Measurements from ENCODE around the gene SPNS3.

SPNS3 gene

DNA sequence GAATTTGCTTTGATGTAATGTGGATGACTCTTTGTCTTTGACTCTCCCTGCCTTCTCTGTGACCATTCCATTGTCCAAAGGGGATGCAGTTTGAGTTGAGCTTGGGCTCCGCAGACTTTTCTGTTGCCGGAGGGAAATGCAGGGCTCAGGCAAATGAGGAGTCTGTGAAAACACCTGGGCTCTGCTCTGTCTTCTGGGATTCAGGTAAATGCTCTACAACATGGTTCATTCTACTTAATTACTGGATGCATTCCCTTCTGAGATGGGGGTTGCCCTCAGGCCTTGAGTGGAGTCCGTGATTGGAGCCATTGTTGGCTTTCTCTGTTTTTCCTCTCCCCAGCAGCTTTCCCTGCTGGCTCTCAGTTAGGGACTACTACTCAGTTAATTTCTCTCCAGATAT is 38.5 kb downstream of the SPNS3 start:
- H3K9ac ChIP-seq (ENCODE audit: low read length) = no peak overlapping the region
- no peak overlapping the region for H3K27ac ChIP-seq (ENCODE audit: low read length)
- H3K27me3 ChIP-seq (replicated peaks; ENCODE audit: insufficient read depth, low read length) = no peaks in the 10 kb centered on the region; the same call in 1 of the 2 replicates
- H3K4me2 ChIP-seq (ENCODE audit: low read depth, low read length) = no peak overlapping the region
- H3K79me2 ChIP-seq (ENCODE audit: low read length) = no peaks in the 10 kb centered on the region
- H3K4me3 ChIP-seq (ENCODE audit: low read length) = no peak overlapping the region
- H3K9me3 ChIP-seq (replicated peaks; ENCODE audit: insufficient read depth, low read length) = no peaks in the 10 kb centered on the region
- no peaks in the 10 kb centered on the region for H3K9me2 ChIP-seq (replicated peaks; ENCODE audit: insufficient read depth, low read length)
- no peaks in the 10 kb centered on the region for H3F3A ChIP-seq (ENCODE audit: insufficient read depth, low read length)
- no peaks in the 10 kb centered on the region for H3K36me3 ChIP-seq (replicated peaks; ENCODE audit: insufficient read depth, low read length)
- 0 out of 2 replicates have a peak, but pooled peaks cover 3% of the 10 kb centered on the region for H3K4me1 ChIP-seq (ENCODE audit: low read length)
- H4K20me1 ChIP-seq (ENCODE audit: insufficient read depth, low read length) = no peaks in the 10 kb centered on the region
- H2AFZ ChIP-seq (ENCODE audit: low read length) = no peak overlapping the region
- no peak for DNase-seq
- TF ChIP-seq, protein P1, sequence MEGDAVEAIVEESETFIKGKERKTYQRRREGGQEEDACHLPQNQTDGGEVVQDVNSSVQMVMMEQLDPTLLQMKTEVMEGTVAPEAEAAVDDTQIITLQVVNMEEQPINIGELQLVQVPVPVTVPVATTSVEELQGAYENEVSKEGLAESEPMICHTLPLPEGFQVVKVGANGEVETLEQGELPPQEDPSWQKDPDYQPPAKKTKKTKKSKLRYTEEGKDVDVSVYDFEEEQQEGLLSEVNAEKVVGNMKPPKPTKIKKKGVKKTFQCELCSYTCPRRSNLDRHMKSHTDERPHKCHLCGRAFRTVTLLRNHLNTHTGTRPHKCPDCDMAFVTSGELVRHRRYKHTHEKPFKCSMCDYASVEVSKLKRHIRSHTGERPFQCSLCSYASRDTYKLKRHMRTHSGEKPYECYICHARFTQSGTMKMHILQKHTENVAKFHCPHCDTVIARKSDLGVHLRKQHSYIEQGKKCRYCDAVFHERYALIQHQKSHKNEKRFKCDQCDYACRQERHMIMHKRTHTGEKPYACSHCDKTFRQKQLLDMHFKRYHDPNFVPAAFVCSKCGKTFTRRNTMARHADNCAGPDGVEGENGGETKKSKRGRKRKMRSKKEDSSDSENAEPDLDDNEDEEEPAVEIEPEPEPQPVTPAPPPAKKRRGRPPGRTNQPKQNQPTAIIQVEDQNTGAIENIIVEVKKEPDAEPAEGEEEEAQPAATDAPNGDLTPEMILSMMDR (IDR thresholded peaks at IDR 0.05; ENCODE audit: low read length) = no peak
- TF ChIP-seq EZH2phosphoT487 (IDR thresholded peaks at IDR 0.05; ENCODE audit: low read length) (no peak), EZH2 (optimal IDR thresholded peaks at IDR 0.05; ENCODE audit: low read depth, low read length) (no peak)

- H3K27me3 ChIP-seq (replicated peaks; ENCODE audit: insufficient read depth, low read length) = no peaks in the 10 kb centered on the region; the same call in 1 of the 2 replicates
- TF ChIP-seq EZH2 (optimal IDR thresholded peaks at IDR 0.05; ENCODE audit: low read depth, low read length) = no peak
- TF ChIP-seq EZH2phosphoT487 (IDR thresholded peaks at IDR 0.05; ENCODE audit: low read length) = no peak
- TF ChIP-seq, protein P1 (IDR thresholded peaks at IDR 0.05; ENCODE audit: low read length) = no peak
- no peaks in the 10 kb centered on the region for H3K9me2 ChIP-seq (replicated peaks; ENCODE audit: insufficient read depth, low read length)
- no peaks in the 10 kb centered on the region for H3F3A ChIP-seq (ENCODE audit: insufficient read depth, low read length)
- no peaks in the 10 kb centered on the region for H3K36me3 ChIP-seq (replicated peaks; ENCODE audit: insufficient read depth, low read length)
- H2AFZ ChIP-seq (ENCODE audit: low read length) = no peak overlapping the region
- no peak overlapping the region for H3K4me2 ChIP-seq (ENCODE audit: low read depth, low read length)
- 0 out of 2 replicates have a peak, but pooled peaks cover 3% of the 10 kb centered on the region for H3K4me1 ChIP-seq (ENCODE audit: low read length)
- no peak overlapping the region for H3K9ac ChIP-seq (ENCODE audit: low read length)
- no peaks in the 10 kb centered on the region for H3K9me3 ChIP-seq (replicated peaks; ENCODE audit: insufficient read depth, low read length)
- no peaks in the 10 kb centered on the region for H4K20me1 ChIP-seq (ENCODE audit: insufficient read depth, low read length)
- DNase-seq = no peak
- no peak overlapping the region for H3K4me3 ChIP-seq (ENCODE audit: low read length)
- H3K27ac ChIP-seq (ENCODE audit: low read length) = no peak overlapping the region
- H3K79me2 ChIP-seq (ENCODE audit: low read length) = no peaks in the 10 kb centered on the region
These were observed 40.4 kb downstream of the SPNS3 start for GRCh38 chr17:4474093-4474492.

GRCh38 chr17:4475001-4475400 is 41.3 kb downstream of the SPNS3 start:
- Histone ChIP-seq H4K20me1 (ENCODE audit: insufficient read depth, low read length) (no peaks in the 10 kb centered on the region), H3K27ac (ENCODE audit: low read length) (no peak overlapping the region), H3K4me1 (ENCODE audit: low read length) (0 out of 2 replicates have a peak, but pooled peaks cover 3% of the 10 kb centered on the region), H3F3A (ENCODE audit: insufficient read depth, low read length) (no peaks in the 10 kb centered on the region), H3K9me2 (replicated peaks; ENCODE audit: insufficient read depth, low read length) (no peaks in the 10 kb centered on the region), H3K36me3 (replicated peaks; ENCODE audit: insufficient read depth, low read length) (no peaks in the 10 kb centered on the region), H2AFZ (ENCODE audit: low read length) (no peak overlapping the region), H3K4me3 (ENCODE audit: low read length) (no peak overlapping the region), H3K9ac (ENCODE audit: low read length) (no peak overlapping the region), H3K9me3 (replicated peaks; ENCODE audit: insufficient read depth, low read length) (no peaks in the 10 kb centered on the region), H3K79me2 (ENCODE audit: low read length) (no peaks in the 10 kb centered on the region), H3K4me2 (ENCODE audit: low read depth, low read length) (no peak overlapping the region), H3K27me3 (replicated peaks; ENCODE audit: insufficient read depth, low read length) (no peaks in the 10 kb centered on the region; the same call in 1 of the 2 replicates)
- no peak for DNase-seq
- TF ChIP-seq EZH2phosphoT487 (IDR thresholded peaks at IDR 0.05; ENCODE audit: low read length) (no peak), EZH2 (optimal IDR thresholded peaks at IDR 0.05; ENCODE audit: low read depth, low read length) (no peak)
- TF ChIP-seq, protein P1 (IDR thresholded peaks at IDR 0.05; ENCODE audit: low read length) = no peak

Data from MM.1S (cell line).